Stimulated activated CD8-positive, alpha-beta memory T cell treated with anti-CD3 and anti-CD28 coated beads, Interleukin-7, amount 100 ng/mL, for 1 hour (primary cell): Measurements from ENCODE around the gene MEOX2.

Experiments
- DNase-seq, 2 donors: peaks; one replicate each; pipeline ENCODE4 v3.0.0-alpha.2; 2020; ENCODE audit warnings: low read depth in 2 of 2

Gene MEOX2

GRCh38 chr7:15681186-15681585, 5.3 kb downstream of the MEOX2 start:
- no peak for DNase-seq

GRCh38 chr7:15680446-15680845, 6.0 kb downstream of the MEOX2 start:
- no peak for DNase-seq

GRCh38 chr7:15679306-15679705, 7.2 kb downstream of the MEOX2 start:
- no peak for DNase-seq

- no peak for DNase-seq
Observed at GRCh38 chr7:15678653-15679052, 7.8 kb downstream of the MEOX2 start.

- no peak for DNase-seq
Observed at GRCh38 chr7:15675379-15675778, 11.1 kb downstream of the MEOX2 start.

- DNase-seq: no peak
Observed at GRCh38 chr7:15674586-15674985, 11.9 kb downstream of the MEOX2 start.

GRCh38 chr7:15669443-15670090, 16.9 kb downstream of the MEOX2 start:
- DNase-seq: no peak

- DNase-seq: no peak
Observed at GRCh38 chr7:15667991-15668390, 18.5 kb downstream of the MEOX2 start.

GRCh38 chr7:15662451-15662850, 24.0 kb downstream of the MEOX2 start:
- no peak for DNase-seq

- no peak for DNase-seq
Observed at GRCh38 chr7:15658247-15658646, 28.2 kb downstream of the MEOX2 start.

GRCh38 chr7:15652776-15653290, 33.6 kb downstream of the MEOX2 start:
- no peak for DNase-seq

- no peak for DNase-seq
Observed at GRCh38 chr7:15651693-15652092, 34.8 kb downstream of the MEOX2 start.

- no peak for DNase-seq
Observed at GRCh38 chr7:15650787-15651186, 35.7 kb downstream of the MEOX2 start.

GRCh38 chr7:15648461-15648961, 38.0 kb downstream of the MEOX2 start:
- DNase-seq: no peak

- no peak for DNase-seq
Observed at GRCh38 chr7:15647309-15647708, 39.2 kb downstream of the MEOX2 start.

- no peak for DNase-seq
Observed at GRCh38 chr7:15643000-15643705, 43.3 kb downstream of the MEOX2 start.

- no peak for DNase-seq
Observed at GRCh38 chr7:15628876-15629275, 57.6 kb downstream of the MEOX2 start.

GRCh38 chr7:15626041-15626440, 60.4 kb downstream of the MEOX2 start:
- DNase-seq: no peak

- DNase-seq: no peak
Observed at GRCh38 chr7:15625466-15625865, 61.0 kb downstream of the MEOX2 start.

GRCh38 chr7:15621468-15621867, 65.0 kb downstream of the MEOX2 start:
- no peak for DNase-seq

- no peak for DNase-seq
Observed at GRCh38 chr7:15620491-15621185, 65.8 kb downstream of the MEOX2 start.

GRCh38 chr7:15618275-15618674, 68.2 kb downstream of the MEOX2 start:
- no peak for DNase-seq

- DNase-seq: no peak
Observed at GRCh38 chr7:15612205-15612604, 74.3 kb downstream of the MEOX2 start.
